ENCODE results near the gene PROM1. TPM values are rescaled to one million over a fixed set of nuclear protein-coding genes. Genes with fewer than 3 reads are reported as not detected.

The PROM1 gene
- total RNA-seq, 1 donor from 2014 or later: 55.9 TPM

DNA sequence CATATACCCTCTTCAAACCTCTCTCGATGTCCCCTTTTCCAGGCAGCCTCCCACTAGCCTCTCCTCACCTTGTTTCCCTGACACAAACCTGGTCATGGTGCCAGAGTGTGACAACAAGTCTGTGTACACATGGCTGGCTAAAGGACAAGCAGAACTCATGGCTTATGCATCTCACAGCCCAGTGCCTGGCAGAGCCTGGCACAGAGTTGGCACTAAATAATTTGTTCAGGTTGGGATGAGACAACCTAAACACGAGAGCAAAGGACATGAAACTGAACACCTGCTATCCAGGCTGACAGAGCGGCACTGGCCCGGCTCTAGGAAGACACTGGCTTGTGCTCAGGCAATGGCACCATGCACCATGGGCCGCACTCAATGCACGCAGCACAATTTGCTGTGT, 72.7 kb downstream of the PROM1 start:
- no peak for DNase-seq (ENCODE audit: low spot score)
- H3K36me3 Mint-ChIP-seq: peaks cover 25% of the 10 kb centered on the region
- H3K9me3 Mint-ChIP-seq: no peaks in the 10 kb centered on the region
- H3K9ac ChIP-seq: no peak overlapping the region
- H3K9me3 ChIP-seq (ENCODE audit: low read depth): no peaks in the 10 kb centered on the region
- no peak overlapping the region for H3K4me3 Mint-ChIP-seq
- H3K4me1 Mint-ChIP-seq: no peaks in the 10 kb centered on the region
- TF ChIP-seq EZH2 (IDR thresholded peaks at IDR 0.05) (no peak), CTCF (IDR thresholded peaks at IDR 0.05) (no peak), EZH2phosphoT487 (IDR thresholded peaks at IDR 0.05) (no peak)
- no peaks in the 10 kb centered on the region for H3K36me3 ChIP-seq
- no peak overlapping the region for H2AFZ ChIP-seq (replicated peaks)
- H3K4me2 ChIP-seq: no peak overlapping the region
- H3K4me1 ChIP-seq: peaks cover 5% of the 10 kb centered on the region
- H3K27ac Mint-ChIP-seq: no peak overlapping the region
- peaks cover 3% of the 10 kb centered on the region for H3K27me3 Mint-ChIP-seq (ENCODE audit: insufficient read depth, low read depth)
- no peaks in the 10 kb centered on the region for H4K20me1 ChIP-seq (ENCODE audit: low read depth)
- no peaks in the 10 kb centered on the region for H3K27me3 ChIP-seq
- no peaks in the 10 kb centered on the region for H3F3A ChIP-seq (ENCODE audit: low read depth)
- H3K27ac ChIP-seq: no peak overlapping the region
- no peaks in the 10 kb centered on the region for H3K79me2 ChIP-seq (ENCODE audit: low read depth)
- no peak overlapping the region for H3K4me3 ChIP-seq

DNA sequence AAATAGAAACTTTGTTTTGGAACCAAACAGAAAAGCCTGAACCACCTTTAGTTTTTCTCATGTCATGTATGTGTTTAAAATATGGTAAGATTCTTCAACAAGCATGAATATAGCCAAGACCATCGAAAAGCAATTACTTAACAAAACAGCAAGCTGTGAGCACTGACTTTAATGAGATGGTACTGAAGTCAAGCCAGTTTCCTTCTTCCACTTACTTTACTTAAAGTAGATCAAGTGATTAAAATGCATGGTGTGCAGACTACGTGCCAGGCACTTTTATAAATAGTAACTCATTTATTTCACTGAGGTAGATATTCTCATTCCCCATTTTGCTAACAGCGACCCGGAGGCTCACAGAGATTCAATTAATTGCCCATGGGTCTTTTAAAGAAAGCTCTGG, 74.7 kb downstream of the PROM1 start:
- Histone ChIP-seq H3K4me2 (no peak overlapping the region), H2AFZ (replicated peaks) (no peak overlapping the region), H4K20me1 (ENCODE audit: low read depth) (no peaks in the 10 kb centered on the region), H3F3A (ENCODE audit: low read depth) (no peaks in the 10 kb centered on the region), H3K9ac (no peak overlapping the region), H3K4me1 (peaks cover 5% of the 10 kb centered on the region), H3K27me3 (no peaks in the 10 kb centered on the region), H3K36me3 (no peaks in the 10 kb centered on the region), H3K4me3 (no peak overlapping the region), H3K27ac (no peak overlapping the region), H3K9me3 (ENCODE audit: low read depth) (no peaks in the 10 kb centered on the region), H3K79me2 (ENCODE audit: low read depth) (no peaks in the 10 kb centered on the region)
- Mint-ChIP-seq H3K27me3 (ENCODE audit: insufficient read depth, low read depth) (peaks cover 3% of the 10 kb centered on the region), H3K9me3 (no peaks in the 10 kb centered on the region), H3K4me3 (no peak overlapping the region), H3K36me3 (peaks cover 18% of the 10 kb centered on the region), H3K27ac (no peak overlapping the region), H3K4me1 (no peaks in the 10 kb centered on the region)
- no peak for DNase-seq (ENCODE audit: low spot score)
- TF ChIP-seq CTCF (IDR thresholded peaks at IDR 0.05) (no peak), EZH2phosphoT487 (IDR thresholded peaks at IDR 0.05) (no peak), EZH2 (IDR thresholded peaks at IDR 0.05) (no peak)

GRCh38 chr4:16007471-16008095, 76.2 kb downstream of the PROM1 start:
- Histone ChIP-seq H3K4me2 (no peak overlapping the region), H3K79me2 (ENCODE audit: low read depth) (no peaks in the 10 kb centered on the region), H3K27ac (no peak overlapping the region), H3K27me3 (no peaks in the 10 kb centered on the region), H3K4me1 (peaks cover 5% of the 10 kb centered on the region), H3K36me3 (no peaks in the 10 kb centered on the region), H3K9ac (no peak overlapping the region), H2AFZ (replicated peaks) (no peak overlapping the region), H3F3A (ENCODE audit: low read depth) (no peaks in the 10 kb centered on the region), H3K9me3 (ENCODE audit: low read depth) (no peaks in the 10 kb centered on the region), H3K4me3 (no peak overlapping the region), H4K20me1 (ENCODE audit: low read depth) (no peaks in the 10 kb centered on the region)
- Mint-ChIP-seq H3K4me1 (no peaks in the 10 kb centered on the region), H3K27ac (no peak overlapping the region), H3K36me3 (peaks cover 7% of the 10 kb centered on the region), H3K9me3 (no peaks in the 10 kb centered on the region), H3K27me3 (ENCODE audit: insufficient read depth, low read depth) (no peaks in the 10 kb centered on the region), H3K4me3 (no peak overlapping the region)
- TF ChIP-seq EZH2 (IDR thresholded peaks at IDR 0.05) (no peak), CTCF (IDR thresholded peaks at IDR 0.05) (no peak), EZH2phosphoT487 (IDR thresholded peaks at IDR 0.05) (no peak)
- no peak for DNase-seq (ENCODE audit: low spot score)

Data from neural progenitor cell (in vitro differentiated cells).